Mononuclear cell (primary cell): ENCODE results near the gene P3H1. TPM values are rescaled to one million over a fixed set of nuclear protein-coding genes. Genes with fewer than 3 reads are reported as not detected.

ENCODE experiments used
- H3K27me3 ChIP-seq: 2 replicates; pipeline ENCODE4 v1.6.0; 2011; ENCODE audit warnings: low read length, control low read depth; ENCODE audit not compliant: insufficient read depth
- H3K4me1 ChIP-seq: 2 replicates; pipeline ENCODE4 v1.5.1; 2011; ENCODE audit warnings: mild to moderate bottlenecking, low read length, control low read depth; ENCODE audit not compliant: insufficient read depth
- H3K4me3 ChIP-seq: 2 replicates; pipeline ENCODE4 v1.5.1; 2011; ENCODE audit warnings: mild to moderate bottlenecking, low read length, moderate library complexity
- H3K9me3 ChIP-seq: 2 replicates; pipeline ENCODE4 v1.5.1; 2011; ENCODE audit warnings: low read depth, mild to moderate bottlenecking, control low read depth, low read length
- total RNA-seq: library from RNA; depleted of rRNA; stranded (reverse); fragments of >200 nt; gene quantifications from one replicate; pipeline ENCODE4 v1.2.3, GENCODE V29; 2012

Gene P3H1
- total RNA-seq, 1 donor = 12.7 TPM

DNA sequence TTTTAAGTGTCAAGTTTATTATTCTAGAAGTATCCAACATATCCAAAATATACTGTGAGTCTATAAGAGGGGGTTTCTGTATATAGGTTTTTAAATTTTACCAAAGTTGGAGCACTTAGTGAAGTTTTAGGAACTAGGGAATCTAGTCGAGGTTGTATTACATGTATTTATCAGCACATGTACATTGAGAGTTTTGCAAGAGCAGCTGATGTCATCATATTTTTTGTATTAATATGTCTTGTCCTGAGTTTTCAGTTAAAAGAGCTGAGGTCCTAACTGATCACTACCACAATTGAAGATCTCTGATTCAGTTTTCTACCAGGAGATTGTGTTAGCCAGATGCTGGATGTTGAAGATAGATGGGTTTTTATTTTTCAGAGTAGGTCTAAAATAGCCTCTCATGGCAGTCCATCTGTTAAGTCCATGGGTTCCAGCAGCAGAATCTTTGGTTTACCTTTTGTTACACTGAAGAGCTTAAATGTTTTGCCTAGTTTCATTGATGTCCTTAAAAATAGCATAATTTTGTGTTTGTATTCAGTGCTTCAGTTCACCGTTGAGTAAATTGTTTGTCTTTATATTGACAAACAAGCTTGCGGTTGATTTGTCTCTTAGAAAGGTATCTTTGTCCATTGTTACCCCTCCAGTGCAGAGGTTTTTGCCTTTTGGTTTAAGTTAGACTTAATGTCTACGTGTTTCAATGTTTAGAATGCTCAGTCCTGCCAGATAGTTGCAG, 68.6 kb downstream of the P3H1 start:
- Histone ChIP-seq H3K4me1 (no peaks in the 10 kb centered on the region), H3K4me3 (no peak overlapping the region), H3K9me3 (no peaks in the 10 kb centered on the region), H3K27me3 (no peaks in the 10 kb centered on the region)

Other genes with a start within 250 kb of the P3H1 start
- 26.1 TPM for gene PPIH, start 108.6 kb downstream of the P3H1 start, total RNA-seq
- 446 TPM for gene YBX1, start 84.6 kb downstream of the P3H1 start, total RNA-seq
- under 0.01 TPM for gene CLDN19, start 26.8 kb downstream of the P3H1 start, total RNA-seq
- gene C1orf50, start 221 bp upstream of the P3H1 start, total RNA-seq = 6.3 TPM
- 1.0 TPM for gene TMEM269, start 18.0 kb upstream of the P3H1 start, total RNA-seq
- gene ERMAP, start 50.1 kb upstream of the P3H1 start, total RNA-seq = 6.4 TPM
- 22.5 TPM for gene SVBP, start 50.4 kb upstream of the P3H1 start, total RNA-seq
- gene ZNF691, start 79.6 kb upstream of the P3H1 start, total RNA-seq = 1.6 TPM
- gene SLC2A1, start 191.8 kb upstream of the P3H1 start, total RNA-seq = 49.7 TPM